Smooth muscle cell (in vitro differentiated cells): Measurements from ENCODE around the gene CBX4. TPM values are rescaled to one million over a fixed set of nuclear protein-coding genes. Genes with fewer than 3 reads are reported as not detected.

Experiments used
- DNase-seq: peaks from one replicate; lab custom pipeline; 2025; ENCODE audit not compliant: unreplicated experiment; lab: John Stamatoyannopoulos, UW
- H2AFZ ChIP-seq: fragments of 200-600 bp; sonication (generic); 2 replicates; pipeline ENCODE4 v1.6.0; 2016; ENCODE audit warnings: antibody characterized with exemption, low read depth, mild to moderate bottlenecking
- H3F3A ChIP-seq: fragments of 200-600 bp; sonication (generic); 2 replicates; pipeline ENCODE4 v1.6.0; 2017; ENCODE audit warnings: antibody characterized with exemption, low read depth
- H3K27ac ChIP-seq: fragments of 200-600 bp; sonication (generic); 2 replicates; pipeline ENCODE4 v1.5.1; 2016; ENCODE audit warnings: low read depth, mild to moderate bottlenecking
- H3K27me3 ChIP-seq: fragments of 200-600 bp; sonication (generic); 2 replicates; pipeline ENCODE4 v1.6.1; 2016; ENCODE audit warnings: low read depth, mild to moderate bottlenecking
- H3K36me3 ChIP-seq: fragments of 200-600 bp; sonication (generic); 2 replicates; pipeline ENCODE4 v1.5.1; 2016; ENCODE audit warnings: low read depth
- H3K4me1 ChIP-seq: fragments of 200-600 bp; sonication (generic); 2 replicates; pipeline ENCODE4 v1.5.1; 2016; ENCODE audit warnings: low read depth
- H3K4me2 ChIP-seq: fragments of 200-600 bp; sonication (generic); 2 replicates; pipeline ENCODE4 v1.6.0; 2016; ENCODE audit warnings: mild to moderate bottlenecking
- H3K4me3 ChIP-seq: fragments of 200-600 bp; sonication (generic); 2 replicates; pipeline ENCODE4 v1.5.1; 2016; ENCODE audit warnings: mild to moderate bottlenecking
- H3K79me2 ChIP-seq: fragments of 200-600 bp; sonication (generic); 2 replicates; pipeline ENCODE4 v1.6.0; 2016; ENCODE audit warnings: low read depth, mild to moderate bottlenecking
- H3K9ac ChIP-seq: fragments of 200-600 bp; sonication (generic); 2 replicates; pipeline ENCODE4 v1.6.0; 2016; ENCODE audit warnings: low read depth
- H3K9me3 ChIP-seq: fragments of 200-600 bp; sonication (generic); replicated peaks from 2 replicates; pipeline ENCODE4 v1.5.1; 2016; ENCODE audit warnings: low read depth
- H4K20me1 ChIP-seq: fragments of 200-600 bp; sonication (generic); 2 replicates; pipeline ENCODE4 v1.6.0; 2016; ENCODE audit warnings: low read depth
- WGBS: methylation state at CpG from one replicate; pipeline ENCODE4 v1.1.7; 2016; ENCODE audit warnings: low lambda C conversion rate; 5-methylcytosine and 5-hydroxymethylcytosine counted together
- polyA plus RNA-seq: library from polyadenylated mRNA; unstranded; fragments of >200 nt; fragmentation: Nextera tagmentation; extraction: Ambion mirVana; gene quantifications from 2 replicates; pipeline ENCODE4 v1.2.1, GENCODE V29; 2016
- total RNA-seq: library from RNA; depleted of rRNA; stranded (reverse); fragments of >200 nt; gene quantifications from 2 replicates; pipeline ENCODE4 v1.2.3, GENCODE V29; 2014
- TF ChIP-seq, protein P1 (sequence below): fragments of 200-600 bp; sonication (generic); IDR thresholded peaks from 2 replicates; pipeline ENCODE4 v1.5.1; 2017; ENCODE audit warnings: borderline replicate concordance, mild to moderate bottlenecking, antibody characterized with exemption; ENCODE audit not compliant: insufficient read depth, poor library complexity, severe bottlenecking

The CBX4 gene
- total and polyA plus RNA-seq, 2 experiments from 2014 or later, result 17.4 to 44.6 TPM

DNA sequence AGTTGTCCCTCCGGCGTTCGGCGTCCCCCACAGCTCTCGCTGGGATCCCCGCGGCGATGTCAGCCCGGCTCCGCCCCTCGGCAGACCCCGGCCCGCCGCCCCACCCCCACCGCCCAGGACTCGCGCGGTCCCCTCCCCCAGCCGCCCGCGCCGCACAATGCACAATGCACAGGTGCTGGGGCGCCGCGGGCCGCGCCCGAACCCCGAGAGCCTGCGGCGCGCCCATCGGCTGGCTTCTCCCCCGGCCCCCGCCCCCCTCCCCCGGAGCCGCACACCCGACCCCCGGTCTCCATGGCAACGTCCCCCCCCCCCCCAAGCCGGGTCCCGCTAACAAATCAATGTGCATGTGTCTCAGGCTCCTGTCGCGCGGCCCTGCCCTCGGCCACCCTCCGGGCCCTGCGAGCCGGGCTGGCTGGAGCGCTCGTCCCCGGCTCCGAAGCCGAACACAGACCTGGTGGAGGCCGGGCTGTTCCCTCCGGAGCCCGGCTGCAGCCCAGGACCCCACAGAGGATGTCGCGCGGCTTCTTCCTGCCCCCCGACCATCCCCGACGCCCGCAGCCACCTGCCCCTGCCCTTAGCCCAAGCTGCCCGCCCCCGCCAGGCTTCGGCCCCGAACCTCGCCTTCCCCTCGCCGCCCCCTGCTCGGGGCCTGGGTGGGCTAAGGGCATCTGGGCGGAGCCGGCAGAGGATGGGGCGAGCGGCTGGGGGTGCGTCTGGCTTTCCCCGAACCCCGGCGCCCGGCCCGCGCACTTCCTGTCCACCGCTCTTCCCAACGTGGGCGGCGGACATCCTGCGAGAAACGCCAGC, 41.5 kb downstream of the CBX4 start:
- peak overlapping the region; percentile 69 for H3K9ac ChIP-seq
- peaks cover 8% of the 10 kb centered on the region for H3F3A ChIP-seq
- TF ChIP-seq, protein P1, sequence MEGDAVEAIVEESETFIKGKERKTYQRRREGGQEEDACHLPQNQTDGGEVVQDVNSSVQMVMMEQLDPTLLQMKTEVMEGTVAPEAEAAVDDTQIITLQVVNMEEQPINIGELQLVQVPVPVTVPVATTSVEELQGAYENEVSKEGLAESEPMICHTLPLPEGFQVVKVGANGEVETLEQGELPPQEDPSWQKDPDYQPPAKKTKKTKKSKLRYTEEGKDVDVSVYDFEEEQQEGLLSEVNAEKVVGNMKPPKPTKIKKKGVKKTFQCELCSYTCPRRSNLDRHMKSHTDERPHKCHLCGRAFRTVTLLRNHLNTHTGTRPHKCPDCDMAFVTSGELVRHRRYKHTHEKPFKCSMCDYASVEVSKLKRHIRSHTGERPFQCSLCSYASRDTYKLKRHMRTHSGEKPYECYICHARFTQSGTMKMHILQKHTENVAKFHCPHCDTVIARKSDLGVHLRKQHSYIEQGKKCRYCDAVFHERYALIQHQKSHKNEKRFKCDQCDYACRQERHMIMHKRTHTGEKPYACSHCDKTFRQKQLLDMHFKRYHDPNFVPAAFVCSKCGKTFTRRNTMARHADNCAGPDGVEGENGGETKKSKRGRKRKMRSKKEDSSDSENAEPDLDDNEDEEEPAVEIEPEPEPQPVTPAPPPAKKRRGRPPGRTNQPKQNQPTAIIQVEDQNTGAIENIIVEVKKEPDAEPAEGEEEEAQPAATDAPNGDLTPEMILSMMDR, result no peak
- DNase-seq, result no peak
- WGBS, result 3% methylated on average over 6 of the region's 89 CpGs
- peaks cover 54% of the 10 kb centered on the region for H3K4me1 ChIP-seq
- H3K27me3 ChIP-seq, result peaks cover 55% of the 10 kb centered on the region
- H3K36me3 ChIP-seq, result no peaks in the 10 kb centered on the region
- no peaks in the 10 kb centered on the region for H3K9me3 ChIP-seq
- peak overlapping the region; percentile 76 for H3K4me3 ChIP-seq
- peaks cover 6% of the 10 kb centered on the region for H4K20me1 ChIP-seq
- H3K4me2 ChIP-seq, result peak overlapping the region; percentile 91
- no peaks in the 10 kb centered on the region for H3K79me2 ChIP-seq
- no peak overlapping the region for H2AFZ ChIP-seq
- H3K27ac ChIP-seq, result no peak overlapping the region

DNA sequence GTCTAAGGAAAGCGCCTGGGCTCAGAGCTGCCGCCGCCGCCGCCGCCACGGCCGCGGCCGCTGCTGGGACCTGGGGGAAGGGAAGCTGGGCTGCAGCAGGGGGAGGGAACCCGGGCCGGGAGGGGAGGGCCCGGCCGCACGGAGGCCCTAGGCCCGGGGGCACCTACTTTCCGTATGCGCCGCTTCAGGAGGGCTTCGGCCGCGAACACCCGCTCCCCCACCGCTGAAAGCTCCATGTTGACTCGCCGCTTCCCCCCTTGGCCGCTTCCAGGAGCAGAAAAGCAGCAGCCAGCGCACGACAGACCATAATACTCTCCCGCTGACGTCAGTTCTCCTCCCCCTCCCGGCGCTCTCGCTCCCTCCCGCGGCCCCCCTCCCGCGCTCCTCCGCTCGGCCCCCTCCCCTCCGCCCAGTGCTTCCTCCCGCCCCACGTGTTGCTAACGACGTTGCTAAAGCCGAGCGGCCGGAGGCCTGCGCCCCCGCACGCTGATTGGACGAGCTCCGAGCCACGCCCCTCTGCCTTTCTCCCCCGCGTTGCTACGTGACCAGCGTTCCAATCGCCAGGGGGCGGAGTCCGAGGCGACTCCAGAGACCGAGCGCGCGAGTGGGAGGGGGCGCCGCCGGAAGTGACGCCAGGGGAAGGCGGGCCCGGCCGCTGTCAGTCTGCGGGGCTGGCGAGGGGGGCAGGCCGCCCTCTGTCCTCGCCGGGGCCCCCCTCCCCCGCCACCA, 42.3 kb downstream of the CBX4 start, which contains the start of gene CBX8:
CBX8 (minus strand) TSS at position 315 of the 729 bp plus-strand sequence; CDS start at position 236, 79 bp downstream.
- peaks cover 55% of the 10 kb centered on the region for H3K27me3 ChIP-seq

DNA sequence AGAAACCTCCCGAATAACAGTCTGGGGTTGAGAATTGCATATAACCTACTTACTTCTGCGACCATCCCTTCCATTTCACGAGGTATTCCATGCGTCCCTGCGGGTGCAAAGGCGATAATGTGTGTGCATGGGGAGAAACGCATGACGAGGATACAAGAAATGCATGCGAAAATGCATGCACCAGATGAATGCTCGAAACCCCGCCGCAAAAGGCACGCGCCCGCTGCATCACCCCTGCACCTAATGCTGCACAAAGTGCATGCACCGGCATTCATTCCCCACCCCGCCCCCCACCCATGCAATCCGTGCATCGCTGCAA, 42.8 kb downstream of the CBX4 start:
- Histone ChIP-seq H3K36me3 (no peaks in the 10 kb centered on the region), H4K20me1 (peaks cover 11% of the 10 kb centered on the region), H3F3A (peaks cover 12% of the 10 kb centered on the region), H2AFZ (no peak overlapping the region), H3K4me3 (peak overlapping the region; percentile 76), H3K4me2 (peak overlapping the region; percentile 93), H3K79me2 (no peaks in the 10 kb centered on the region), H3K9ac (no peak overlapping the region), H3K27ac (peak overlapping the region; percentile 85), H3K9me3 (no peaks in the 10 kb centered on the region), H3K4me1 (peaks cover 67% of the 10 kb centered on the region), H3K27me3 (peaks cover 55% of the 10 kb centered on the region)
- TF ChIP-seq, protein P1, result no peak
- WGBS, result 4% methylated on average over 19 of the region's 19 CpGs
- DNase-seq, result no peak

More for the DNA sequence above, 42.3 kb downstream of the CBX4 start, which contains the start of gene CBX8:
- Histone ChIP-seq H3K4me2 (peak within 1 kb of the TSS; percentile 93), H3K4me1 (peaks cover 62% of the 10 kb centered on the region), H3K79me2 (no peaks in the 10 kb centered on the region), H3K27ac (peak within 1 kb of the TSS; percentile 85), H3K9ac (peak within 1 kb of the TSS; percentile 93), H3K4me3 (peak within 1 kb of the TSS; percentile 76), H3K9me3 (no peaks in the 10 kb centered on the region), H4K20me1 (peaks cover 7% of the 10 kb centered on the region), H2AFZ (no peak within 1 kb of the TSS), H3K36me3 (no peaks in the 10 kb centered on the region), H3F3A (peaks cover 8% of the 10 kb centered on the region)
- TF ChIP-seq, protein P1, result peak; percentile 15
- WGBS, result 3% methylated on average over 13 of the region's 79 CpGs
- DNase-seq, result peak; percentile 98
